GM23338 (cell line): ENCODE results near the gene RAB25. TPM values are rescaled to one million over a fixed set of nuclear protein-coding genes. Genes with fewer than 3 reads are reported as not detected.

Source experiments
- ATAC-seq: fragments of 200-7000 bp; cut with Tn5 transposase; 3 replicates; pipeline ENCODE4 v1.9.1; 2020
- DNase-seq: peaks from one replicate; pipeline ENCODE4 v3.0.0-alpha.2; 2015; ENCODE audit warnings: low spot score
- H2AFZ ChIP-seq: fragments of 200-600 bp; sonication (generic); 2 replicates; pipeline ENCODE4 v1.8.0; 2016; ENCODE audit warnings: antibody characterized with exemption, mild to moderate bottlenecking, moderate library complexity
- H3F3A ChIP-seq: fragments of 200-600 bp; sonication (generic); replicated peaks from 2 replicates; pipeline ENCODE4 v1.8.0; 2017; ENCODE audit warnings: antibody characterized with exemption, mixed run types, low read depth
- H3K27ac ChIP-seq: fragments of 200-600 bp; sonication (generic); 2 replicates; pipeline ENCODE4 v1.6.1; 2016; ENCODE audit warnings: low read depth
- H3K27me3 ChIP-seq: fragments of 200-600 bp; sonication (generic); 2 replicates; pipeline ENCODE4 v1.8.0; 2016; ENCODE audit warnings: mild to moderate bottlenecking, mixed run types, moderate library complexity; ENCODE audit not compliant: insufficient read depth
- H3K36me3 ChIP-seq: fragments of 200-600 bp; sonication (generic); 2 replicates; pipeline ENCODE4 v1.8.0; 2016; ENCODE audit warnings: mild to moderate bottlenecking; ENCODE audit not compliant: insufficient read depth
- H3K4me1 ChIP-seq: fragments of 200-600 bp; sonication (generic); 2 replicates; pipeline ENCODE4 v1.8.0; 2016; ENCODE audit warnings: mild to moderate bottlenecking, moderate library complexity; ENCODE audit not compliant: insufficient read depth
- H3K4me2 ChIP-seq: fragments of 200-600 bp; sonication (generic); 2 replicates; pipeline ENCODE4 v1.7.1; 2017; ENCODE audit warnings: mixed run types
- H3K4me3 ChIP-seq: fragments of 200-600 bp; sonication (generic); 2 replicates; pipeline ENCODE4 v1.6.1; 2016; ENCODE audit warnings: mixed run types
- H3K79me2 ChIP-seq: fragments of 200-600 bp; sonication (generic); replicated peaks from 2 replicates; pipeline ENCODE4 v1.8.0; 2017; ENCODE audit warnings: mild to moderate bottlenecking; ENCODE audit not compliant: insufficient read depth
- H3K9me2 ChIP-seq: fragments of 200-600 bp; sonication (generic); 2 replicates; pipeline ENCODE4 v1.8.0; 2017; ENCODE audit not compliant: insufficient read depth
- H4K20me1 ChIP-seq: fragments of 200-600 bp; sonication (generic); replicated peaks from 2 replicates; pipeline ENCODE4 v1.8.0; 2017; ENCODE audit warnings: mild to moderate bottlenecking; ENCODE audit not compliant: insufficient read depth
- H3K27ac Mint-ChIP-seq: 2 replicates; pipeline ENCODE4 v1.8.0; 2020; ENCODE audit warnings: inconsistent platforms, mild to moderate bottlenecking, moderate library complexity, mixed read lengths
- H3K27me3 Mint-ChIP-seq: 3 replicates; pipeline ENCODE4 v1.8.0; 2022; ENCODE audit warnings: low read depth, mild to moderate bottlenecking, moderate library complexity, mixed read lengths, inconsistent platforms; ENCODE audit not compliant: insufficient read depth, poor library complexity
- H3K36me3 Mint-ChIP-seq: 3 replicates; pipeline ENCODE4 v1.8.0; 2021; ENCODE audit warnings: low read depth, mild to moderate bottlenecking, inconsistent platforms, moderate library complexity, mixed read lengths
- H3K4me1 Mint-ChIP-seq: 3 replicates; pipeline ENCODE4 v1.8.0; 2020; ENCODE audit warnings: mild to moderate bottlenecking, inconsistent platforms, mixed read lengths
- H3K4me3 Mint-ChIP-seq: 3 replicates; pipeline ENCODE4 v1.8.0; 2021; ENCODE audit warnings: moderate library complexity, mild to moderate bottlenecking, inconsistent platforms, mixed read lengths
- H3K9me3 Mint-ChIP-seq: 3 replicates; pipeline ENCODE4 v1.8.0; 2020; ENCODE audit warnings: moderate library complexity, mild to moderate bottlenecking, inconsistent platforms, mixed read lengths
- CREB1 ChIP-seq: fragments of 250-450 bp; sonication (Bioruptor Pico); IDR thresholded peaks from 2 replicates; pipeline ENCODE4 v1.5.0; 2020; ENCODE audit warnings: low read depth, mild to moderate bottlenecking, moderate library complexity
- CTCF ChIP-seq, 2 experiments: fragments of 200-600 bp in 1 of 2; sonication (generic) in 1 of 2; conservative IDR thresholded peaks; 2 replicates each; pipeline versions ENCODE4 v1.5.1 to v1.6.1; 2016 to 2017; ENCODE audit warnings: antibody characterized with exemption in 2 of 2, low read depth in 2 of 2, mild to moderate bottlenecking in 2 of 2, moderate library complexity in 1 of 2
- EZH2 ChIP-seq: fragments of 200-600 bp; sonication (generic); IDR thresholded peaks from one replicate; pipeline ENCODE4 v1.8.0; 2017; ENCODE audit warnings: antibody characterized with exemption, mild to moderate bottlenecking, low read depth; ENCODE audit not compliant: unreplicated experiment
- EZH2phosphoT487 ChIP-seq: fragments of 200-600 bp; sonication (generic); IDR thresholded peaks from one replicate; pipeline ENCODE4 v1.8.1; 2018; ENCODE audit warnings: antibody characterized with exemption; ENCODE audit not compliant: unreplicated experiment
- JUNB ChIP-seq: IDR thresholded peaks from one replicate; pipeline ENCODE4 v1.6.1; 2016; ENCODE audit warnings: antibody characterized with exemption; ENCODE audit not compliant: unreplicated experiment
- NANOG ChIP-seq: IDR thresholded peaks from 2 replicates; pipeline ENCODE4 v1.6.1; 2016; ENCODE audit warnings: antibody characterized with exemption, borderline replicate concordance
- POLR2AphosphoS5 ChIP-seq: IDR thresholded peaks from 2 replicates; pipeline ENCODE4 v1.6.1; 2016; ENCODE audit warnings: antibody characterized with exemption, low read depth
- REST ChIP-seq: IDR thresholded peaks from one replicate; pipeline ENCODE4 v1.6.1; 2018; ENCODE audit warnings: antibody characterized with exemption; ENCODE audit not compliant: unreplicated experiment
- STAT1 ChIP-seq: IDR thresholded peaks from one replicate; pipeline ENCODE4 v1.6.1; 2016; ENCODE audit warnings: antibody characterized with exemption; ENCODE audit not compliant: unreplicated experiment
- ZNF114 ChIP-seq: fragments of 250-450 bp; sonication (Bioruptor Pico); IDR thresholded peaks from 2 replicates; pipeline ENCODE4 v1.5.0; 2020; ENCODE audit warnings: mild to moderate bottlenecking, moderate library complexity
- ZNF331 ChIP-seq: fragments of 250-450 bp; sonication (Bioruptor Pico); IDR thresholded peaks from 2 replicates; pipeline ENCODE4 v1.5.0; 2020; ENCODE audit warnings: low read depth, mild to moderate bottlenecking, moderate library complexity
- ZNF462 ChIP-seq: fragments of 250-450 bp; sonication (Bioruptor Pico); IDR thresholded peaks from 2 replicates; pipeline ENCODE4 v1.5.0; 2020; ENCODE audit warnings: mild to moderate bottlenecking, moderate library complexity
- polyA plus RNA-seq: library from polyadenylated mRNA; unstranded; fragments of >200 nt; fragmentation: Nextera tagmentation; extraction: Ambion mirVana; gene quantifications from 2 replicates; pipeline ENCODE4 v1.2.1, GENCODE V29; 2016
- total RNA-seq: library from RNA; depleted of rRNA; stranded (reverse); fragments of >200 nt; shearing (Covaris generic); gene quantifications from 2 replicates; pipeline ENCODE4 v1.2.3, GENCODE V29; 2014
- TF ChIP-seq, protein P1 (sequence below): IDR thresholded peaks from 2 replicates; pipeline ENCODE4 v1.6.1; 2016; ENCODE audit warnings: antibody characterized with exemption

Gene RAB25
- total and polyA plus RNA-seq, 2 experiments from 2014 or later, result 30.0 to 42.7 TPM

DNA sequence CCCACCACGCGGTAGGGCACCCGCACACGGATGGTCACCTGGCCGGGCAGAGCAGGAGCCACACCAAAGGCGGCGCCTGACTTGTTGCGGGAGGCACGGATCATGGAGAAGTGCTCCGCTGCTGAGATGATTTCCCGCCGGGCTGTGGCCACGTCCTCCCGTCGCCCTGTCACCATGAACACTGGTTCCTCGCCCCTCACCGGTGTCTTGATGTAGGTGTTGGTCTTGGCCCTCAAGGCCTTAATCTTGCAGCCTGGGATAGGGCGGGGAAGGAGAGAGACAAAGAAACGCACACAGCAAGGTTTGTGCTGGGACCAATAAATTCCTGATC lies 16.4 kb downstream of the RAB25 start:
- Histone ChIP-seq H3F3A (peaks cover 48% of the 10 kb centered on the region), H3K9me2 (no peaks in the 10 kb centered on the region), H3K36me3 (no peaks in the 10 kb centered on the region; the same call in 1 of the 2 replicates), H3K27me3 (no peaks in the 10 kb centered on the region), H3K4me2 (peak overlapping the region; percentile 99), H3K79me2 (peaks cover 66% of the 10 kb centered on the region), H3K4me3 (peak overlapping the region; percentile 54), H3K4me1 (peaks cover 78% of the 10 kb centered on the region), H3K27ac (peak overlapping the region; percentile 83; the same call in 1 of the 2 replicates), H2AFZ (no peak overlapping the region), H4K20me1 (peaks cover 37% of the 10 kb centered on the region)
- no peak for ATAC-seq
- DNase-seq, result peak; percentile 45
- peaks cover 24% of the 10 kb centered on the region for H3K27me3 Mint-ChIP-seq
- TF ChIP-seq STAT1, result no peak
- TF ChIP-seq JUNB, result no peak
- no peak for TF ChIP-seq CTCF (conservative IDR thresholded peaks at IDR 0.05; ENCODE audit: low read depth in 2 of 2)
- TF ChIP-seq NANOG, result no peak
- no peak for TF ChIP-seq ZNF331
- no peak for TF ChIP-seq POLR2AphosphoS5
- no peak for TF ChIP-seq ZNF114 (CRISPR knock-in tag)
- TF ChIP-seq EZH2phosphoT487, result no peak
- TF ChIP-seq REST, result no peak
- TF ChIP-seq, protein P1, sequence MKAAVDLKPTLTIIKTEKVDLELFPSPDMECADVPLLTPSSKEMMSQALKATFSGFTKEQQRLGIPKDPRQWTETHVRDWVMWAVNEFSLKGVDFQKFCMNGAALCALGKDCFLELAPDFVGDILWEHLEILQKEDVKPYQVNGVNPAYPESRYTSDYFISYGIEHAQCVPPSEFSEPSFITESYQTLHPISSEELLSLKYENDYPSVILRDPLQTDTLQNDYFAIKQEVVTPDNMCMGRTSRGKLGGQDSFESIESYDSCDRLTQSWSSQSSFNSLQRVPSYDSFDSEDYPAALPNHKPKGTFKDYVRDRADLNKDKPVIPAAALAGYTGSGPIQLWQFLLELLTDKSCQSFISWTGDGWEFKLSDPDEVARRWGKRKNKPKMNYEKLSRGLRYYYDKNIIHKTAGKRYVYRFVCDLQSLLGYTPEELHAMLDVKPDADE, result no peak
- TF ChIP-seq EZH2, result no peak
- no peak for TF ChIP-seq ZNF462
- TF ChIP-seq CREB1 (CRISPR knock-in tag), result no peak
- H3K9me3 Mint-ChIP-seq, result peaks cover 3% of the 10 kb centered on the region; the same call in 1 of the 3 replicates
- H3K4me3 Mint-ChIP-seq, result peak overlapping the region; percentile 96
- H3K4me1 Mint-ChIP-seq, result peaks cover 71% of the 10 kb centered on the region
- peak overlapping the region; percentile 71; the same call in 1 of the 2 replicates for H3K27ac Mint-ChIP-seq
- H3K36me3 Mint-ChIP-seq, result peaks cover 57% of the 10 kb centered on the region
